Measurements from ENCODE around the gene SLCO3A1.

SLCO3A1 gene

DNA sequence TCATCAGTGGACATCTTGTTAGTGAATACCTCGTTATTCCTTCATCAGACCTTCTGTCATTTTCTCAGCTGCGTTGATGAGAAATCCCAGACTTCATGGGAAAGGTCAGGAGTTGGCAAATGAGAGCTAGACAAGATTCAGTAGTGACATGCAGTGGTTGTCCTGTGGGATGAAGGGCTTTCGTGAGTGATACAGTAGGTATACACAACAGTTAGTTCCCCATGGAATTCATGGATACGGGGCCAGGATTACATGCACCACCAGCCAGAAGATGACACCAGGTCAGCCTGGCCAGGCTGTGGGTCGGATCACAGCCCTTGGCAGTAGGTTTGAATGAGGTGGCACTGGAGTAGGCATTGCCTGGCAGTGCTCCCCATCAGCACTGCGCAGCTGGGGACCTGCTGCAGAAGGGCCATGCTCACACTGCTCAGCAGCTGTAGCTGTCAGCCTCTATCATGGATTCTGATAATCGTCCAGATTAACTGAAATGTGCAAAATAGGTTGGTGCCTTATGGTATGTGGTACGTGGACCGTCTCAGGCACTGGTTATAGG, 150.1 kb downstream of the SLCO3A1 start:
- no peak for DNase-seq (ENCODE audit: low spot score)

DNA sequence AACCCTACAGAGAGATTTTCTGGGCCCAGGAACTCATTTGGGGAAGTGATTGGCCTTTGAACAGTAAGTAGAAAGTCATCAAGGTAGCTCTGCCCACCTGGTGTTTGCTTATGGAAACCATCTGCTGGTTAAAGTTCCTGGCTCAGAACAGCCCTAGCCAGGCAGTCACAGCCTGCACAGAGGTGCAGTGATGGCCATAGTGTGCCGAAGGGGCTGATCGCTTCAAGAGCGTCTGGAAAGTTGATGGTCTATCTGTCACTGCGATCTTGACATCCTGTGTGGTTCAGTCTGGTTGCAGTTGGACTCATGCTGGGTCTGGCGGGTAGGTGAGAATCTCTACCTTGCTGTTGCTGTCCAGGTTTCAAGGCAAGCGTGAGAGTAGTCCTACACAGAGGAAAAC, 151.6 kb downstream of the SLCO3A1 start:
- DNase-seq (ENCODE audit: low spot score), result no peak

DNA sequence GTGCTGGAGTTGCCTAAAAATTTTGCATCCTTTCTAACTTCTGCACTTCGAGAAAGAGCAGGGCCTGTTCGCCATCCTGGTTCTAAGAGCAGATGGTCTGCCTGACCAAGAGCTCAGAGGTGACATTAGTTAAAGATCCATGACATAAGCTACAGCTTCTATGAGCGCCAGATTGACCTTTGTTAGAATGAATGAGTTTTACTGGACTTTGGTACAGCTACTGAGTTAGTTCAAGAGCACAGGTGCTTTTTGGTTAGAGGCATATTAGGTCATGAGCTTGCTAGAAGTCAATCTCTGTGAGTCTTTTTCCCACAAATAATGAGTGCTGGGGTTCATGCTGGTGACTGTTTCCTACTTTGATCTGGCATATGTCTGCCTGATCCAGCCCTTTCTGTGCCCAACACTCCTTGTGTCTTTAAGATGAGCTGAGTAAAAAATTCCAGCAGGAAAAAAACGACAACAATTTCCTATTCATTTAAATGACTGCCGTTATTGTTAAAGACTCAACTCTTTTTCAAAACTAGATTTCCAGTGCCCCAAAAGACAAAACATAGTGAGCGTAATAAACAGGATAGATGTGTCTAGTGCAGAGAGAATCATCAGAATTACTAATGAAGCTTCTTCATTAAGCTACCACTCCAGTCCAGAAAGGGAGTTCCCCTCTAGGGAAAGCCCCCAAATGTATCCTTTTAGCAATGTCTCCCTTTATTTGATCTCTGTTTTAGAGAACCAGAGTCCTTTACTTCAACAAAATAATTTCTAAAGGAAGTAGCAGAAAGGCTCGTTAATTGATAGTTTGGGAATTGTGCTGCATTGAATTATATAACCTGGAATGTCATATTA, 152.9 kb downstream of the SLCO3A1 start:
- DNase-seq (ENCODE audit: low spot score), result no peak

DNA sequence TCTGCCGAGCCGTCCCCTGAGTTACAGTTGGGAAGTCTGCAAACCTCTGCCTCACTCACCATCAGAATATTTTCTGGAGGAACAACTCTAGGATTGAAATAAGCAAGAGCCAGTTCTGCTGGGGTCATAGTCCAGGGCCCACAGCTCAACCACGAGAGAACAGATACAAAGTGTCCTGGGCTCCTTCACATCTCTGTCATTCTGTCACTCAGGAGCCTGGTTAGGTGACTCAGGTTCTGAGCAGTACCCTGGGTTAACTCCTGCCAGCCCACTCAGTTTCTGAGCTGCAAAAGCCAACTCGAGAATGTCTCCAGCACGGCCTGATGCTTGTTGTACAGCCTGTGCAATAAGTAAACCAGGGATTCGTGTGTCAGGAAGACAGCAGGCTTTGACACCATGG, 155.7 kb downstream of the SLCO3A1 start:
- DNase-seq (ENCODE audit: low spot score), result no peak

DNA sequence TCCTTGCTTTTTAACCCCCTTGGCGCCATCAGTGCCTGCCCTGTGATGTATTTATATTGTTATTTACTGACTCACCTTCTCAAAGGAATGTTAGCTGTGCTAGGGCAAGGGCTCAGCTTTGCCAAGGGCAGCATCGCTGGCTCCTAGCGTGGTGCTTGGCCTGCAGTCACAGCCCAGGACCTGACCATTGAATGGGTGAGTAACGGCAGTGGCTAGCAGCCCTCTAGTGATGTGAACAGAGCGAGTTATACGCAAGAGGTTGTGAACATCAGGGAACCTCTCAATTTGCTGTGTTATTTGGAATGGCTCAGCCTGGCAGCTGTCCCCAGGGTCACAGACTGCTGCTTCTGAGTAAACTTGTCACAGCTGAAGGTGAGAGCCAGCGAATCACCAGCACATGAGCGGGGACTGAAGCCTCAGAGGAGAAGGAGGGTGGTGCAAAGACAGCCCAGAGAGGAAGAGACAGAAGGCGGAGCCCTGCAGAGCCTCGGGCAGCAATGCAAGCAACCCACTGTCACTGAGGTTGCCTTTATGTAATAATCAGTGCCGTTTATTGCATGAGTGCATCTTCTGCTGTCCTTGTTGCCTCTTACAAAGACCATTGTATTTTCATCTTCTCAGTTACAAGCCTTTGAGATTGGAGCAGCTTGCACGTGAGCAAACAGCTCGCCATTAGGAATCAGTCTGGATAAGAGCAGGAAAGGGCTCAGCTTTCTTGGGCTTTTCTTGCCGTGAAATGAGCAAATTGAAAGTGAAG, 158.3 kb downstream of the SLCO3A1 start:
- no peak for DNase-seq (ENCODE audit: low spot score)

DNA sequence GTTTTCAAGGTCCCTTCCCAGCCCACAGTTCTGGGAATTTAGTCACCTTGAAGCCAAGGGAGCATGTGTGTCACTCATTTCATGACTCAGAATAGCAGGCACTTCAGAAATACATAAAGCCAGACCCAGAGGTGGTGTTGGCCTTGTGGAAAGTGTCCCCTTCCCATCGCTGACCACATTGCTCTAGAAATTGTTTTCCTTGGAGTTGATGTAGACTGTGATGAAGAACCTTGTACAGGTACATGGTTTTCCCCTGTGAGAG, 158.8 kb downstream of the SLCO3A1 start:
- no peak for DNase-seq (ENCODE audit: low spot score)

DNA sequence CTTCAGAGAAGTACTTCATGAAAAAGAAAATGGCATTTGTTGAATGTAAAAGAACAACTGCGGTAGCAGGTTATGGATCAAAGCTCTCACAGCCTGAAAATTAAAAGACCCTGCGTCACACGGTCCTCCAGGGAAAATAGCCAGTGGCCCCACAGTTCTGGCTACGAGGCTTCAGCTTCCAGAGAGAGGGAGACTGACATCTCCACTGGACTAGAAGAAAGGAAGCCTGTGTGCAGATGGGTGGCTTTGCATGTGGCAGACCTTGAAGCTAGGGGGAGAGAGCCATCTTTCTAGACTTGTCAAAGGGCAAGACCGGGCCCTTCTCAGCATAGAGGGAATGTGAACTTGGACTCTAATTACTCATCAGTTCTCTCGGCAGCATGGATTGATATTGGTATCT, 159.4 kb downstream of the SLCO3A1 start:
- no peak for DNase-seq (ENCODE audit: low spot score)

DNA sequence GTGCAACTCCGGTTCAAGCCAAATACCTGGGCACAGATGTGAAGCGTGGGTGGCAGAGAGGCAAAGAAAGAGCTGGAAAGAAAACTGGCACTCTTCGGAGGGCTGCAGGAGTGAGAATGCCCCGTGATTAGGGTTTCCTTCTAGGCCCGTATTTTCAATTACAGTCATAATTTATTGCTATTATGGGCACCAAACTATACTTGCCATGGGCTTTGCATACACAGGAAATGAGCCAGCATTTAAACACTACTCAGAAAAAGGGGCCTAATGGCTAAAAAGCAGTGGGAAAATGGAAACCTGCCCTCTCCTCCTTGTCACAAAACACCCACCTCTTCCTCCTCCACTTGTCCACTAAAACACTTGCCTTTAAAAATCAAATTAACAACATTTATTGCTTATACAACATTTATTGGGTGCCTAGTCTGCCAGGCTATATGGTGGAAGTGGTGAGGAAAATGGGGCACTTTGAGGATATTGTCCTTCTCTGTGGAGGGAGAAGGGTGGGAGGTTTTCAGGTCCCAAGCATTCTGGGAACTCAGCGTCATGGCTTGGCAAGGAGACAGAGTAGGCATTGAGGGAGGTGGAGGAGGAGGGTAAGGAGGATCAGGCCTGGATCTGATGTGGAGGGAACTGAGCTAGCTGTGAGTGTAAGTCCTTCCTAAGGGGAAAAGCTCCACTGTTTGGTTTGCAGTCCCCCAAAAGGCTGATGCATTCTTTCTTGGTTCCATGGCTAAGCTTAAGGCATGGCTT, 160.9 kb downstream of the SLCO3A1 start:
- DNase-seq (ENCODE audit: low spot score), result no peak

DNA sequence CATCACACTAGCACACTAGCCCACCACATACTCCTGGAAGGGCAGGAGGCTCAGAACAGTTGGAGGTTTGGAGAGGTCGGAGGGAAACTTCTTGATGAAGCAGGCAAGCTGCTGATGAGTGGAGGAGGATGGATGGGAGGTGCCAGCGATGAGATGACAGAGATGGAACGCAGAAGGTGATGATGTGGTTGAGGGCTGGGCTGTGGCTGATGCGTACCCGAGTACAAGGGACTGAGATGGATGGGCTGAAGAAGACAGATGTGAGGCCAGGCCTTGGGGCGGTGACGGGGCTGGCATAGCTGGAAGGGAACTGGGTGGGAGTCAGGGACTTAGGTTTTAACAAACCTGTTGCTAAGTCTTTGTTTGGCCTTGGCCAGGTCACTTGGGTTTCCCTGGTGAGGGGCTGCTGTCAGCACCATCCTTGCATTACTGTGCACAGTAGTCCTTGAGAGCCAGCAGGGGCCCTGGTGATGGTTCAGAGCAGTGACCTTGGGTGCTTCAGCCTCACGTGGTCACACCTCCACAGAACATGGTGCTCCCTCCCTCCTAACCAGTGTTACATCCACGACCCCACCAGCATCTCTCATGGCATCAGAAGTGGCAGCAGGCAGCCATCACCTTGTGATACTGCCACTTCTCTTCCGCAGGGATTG, 164.5 kb downstream of the SLCO3A1 start:
- no peak for DNase-seq (ENCODE audit: low spot score)

DNA sequence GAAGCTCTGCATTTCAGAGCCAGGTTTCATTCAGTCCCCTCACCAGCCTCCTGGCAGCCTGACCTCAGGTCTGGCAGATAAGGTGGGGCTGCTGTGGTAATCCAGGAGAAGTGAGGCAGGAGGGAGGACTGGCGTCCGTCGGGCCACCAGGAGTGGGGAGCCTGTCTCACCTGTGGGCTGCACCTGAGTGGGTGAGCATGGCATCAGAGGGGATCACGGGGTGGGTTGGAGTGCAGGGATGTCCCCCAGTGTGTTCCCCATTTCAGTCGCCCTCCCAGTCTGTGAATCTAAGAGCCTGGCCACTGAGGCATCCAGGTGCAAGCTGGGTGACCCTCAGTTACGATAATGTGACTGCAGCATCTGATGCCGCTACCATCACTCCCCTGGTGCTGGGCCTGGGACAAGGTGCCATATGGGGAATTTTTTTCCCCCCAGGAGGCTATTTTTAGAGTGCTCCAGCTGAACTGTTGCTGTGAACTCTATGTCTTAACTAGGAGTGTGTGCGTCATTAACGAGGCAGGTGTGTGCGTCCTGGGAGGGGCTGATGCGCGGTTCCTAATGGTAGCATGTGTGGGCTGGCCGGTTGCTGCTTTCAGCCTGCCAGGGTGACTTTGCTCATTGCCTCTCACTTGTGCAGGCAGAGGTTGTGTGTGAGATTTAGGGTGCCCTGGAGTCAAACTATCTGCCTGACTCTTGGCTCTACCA, 165.2 kb downstream of the SLCO3A1 start:
- DNase-seq (ENCODE audit: low spot score), result no peak

DNA sequence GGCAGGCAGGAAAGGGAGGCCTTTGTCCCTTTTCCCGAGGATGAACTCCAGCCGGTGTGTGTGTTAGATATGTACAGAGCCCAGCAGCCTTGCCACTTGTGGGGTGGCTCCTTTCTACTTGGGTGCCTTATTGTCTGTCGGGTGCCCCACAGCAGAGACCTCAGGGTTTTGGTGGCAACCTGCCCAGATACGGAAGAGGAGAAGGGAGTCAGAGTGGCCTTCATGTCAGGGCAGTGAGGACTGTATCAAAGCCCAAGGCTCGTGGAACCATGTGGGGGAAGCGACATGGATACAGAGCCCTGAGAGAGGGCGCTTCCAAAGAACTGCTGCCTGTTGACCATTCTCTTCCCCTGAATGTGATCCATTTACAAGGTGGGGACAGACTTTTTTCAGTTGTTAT, 166.2 kb downstream of the SLCO3A1 start:
- DNase-seq (ENCODE audit: low spot score), result no peak

DNA sequence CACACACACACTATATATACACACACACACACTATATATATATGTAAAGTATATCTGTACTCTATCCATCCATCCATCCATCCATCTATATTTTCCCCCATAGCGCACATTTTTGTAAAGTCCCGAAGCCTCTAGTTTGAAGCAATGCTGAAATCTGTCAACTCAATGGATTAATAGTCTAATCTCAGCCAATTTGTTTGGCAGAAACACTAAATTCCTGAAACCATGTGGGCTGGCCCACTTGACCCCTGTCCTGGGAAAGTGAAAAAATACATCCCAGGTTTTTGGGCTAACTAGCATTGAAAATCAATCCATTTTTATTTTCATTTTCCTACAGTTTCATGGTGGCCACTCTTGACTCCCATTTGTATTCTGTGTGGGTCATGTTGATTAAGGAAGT, 166.7 kb downstream of the SLCO3A1 start:
- DNase-seq (ENCODE audit: low spot score), result no peak

DNA sequence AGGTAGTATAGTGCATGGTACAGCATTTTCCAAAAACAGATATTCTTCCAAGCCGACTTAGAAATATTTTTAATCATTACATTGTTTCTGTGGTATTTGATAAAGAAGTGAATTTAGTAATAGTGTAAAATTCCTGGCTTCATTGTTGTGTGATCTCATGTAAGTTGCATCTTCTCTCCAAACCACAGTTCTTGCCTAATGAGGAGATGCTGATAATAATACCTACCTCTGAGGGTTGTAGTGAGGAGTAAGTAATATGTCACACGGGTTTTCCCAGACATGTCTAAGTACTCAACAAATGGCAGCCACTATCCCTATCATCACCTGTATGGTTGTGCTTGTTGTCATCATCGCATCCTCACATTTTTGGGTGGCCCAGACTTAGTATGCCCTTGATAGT, 167.3 kb downstream of the SLCO3A1 start:
- no peak for DNase-seq (ENCODE audit: low spot score)

DNA sequence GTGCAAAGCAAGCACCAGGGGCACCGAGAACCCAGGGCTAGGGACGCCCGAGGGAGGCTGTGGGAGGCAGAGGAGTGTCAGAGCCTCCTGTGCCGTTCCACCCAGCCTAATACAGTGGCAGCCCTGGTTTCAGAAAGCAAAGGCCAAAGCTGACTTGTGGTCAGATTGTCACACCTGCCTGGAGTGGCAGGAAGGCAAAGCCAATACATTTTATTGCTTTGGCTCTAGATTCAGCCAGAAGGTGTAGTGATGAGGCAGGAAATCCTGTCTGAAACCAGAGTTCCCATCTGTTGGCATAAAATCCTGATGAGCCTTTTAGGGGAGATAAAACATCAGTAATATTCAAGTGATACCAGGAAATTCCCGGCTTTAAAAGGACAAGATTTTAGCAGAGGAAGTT, 168.3 kb downstream of the SLCO3A1 start:
- no peak for DNase-seq (ENCODE audit: low spot score)

DNA sequence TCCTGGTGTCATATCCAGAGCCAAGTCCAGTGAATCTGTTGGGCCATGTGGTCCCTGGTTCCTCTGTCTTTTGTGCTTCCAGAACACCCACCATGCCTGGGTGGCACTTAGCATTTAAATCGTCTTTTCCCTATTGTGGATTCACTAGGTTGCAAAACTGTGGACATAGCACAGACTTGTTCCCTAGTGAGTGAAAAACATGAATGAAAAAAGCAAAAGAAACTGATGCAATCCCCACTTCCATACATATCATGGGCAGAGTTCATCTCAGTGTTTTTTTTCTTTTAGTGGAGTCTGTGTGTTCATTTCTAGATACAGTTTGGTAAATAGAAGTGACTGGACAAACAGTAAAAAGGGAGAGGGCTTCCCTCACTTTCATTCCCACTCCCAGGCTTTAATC, 170.5 kb downstream of the SLCO3A1 start:
- DNase-seq (ENCODE audit: low spot score), result no peak

DNA sequence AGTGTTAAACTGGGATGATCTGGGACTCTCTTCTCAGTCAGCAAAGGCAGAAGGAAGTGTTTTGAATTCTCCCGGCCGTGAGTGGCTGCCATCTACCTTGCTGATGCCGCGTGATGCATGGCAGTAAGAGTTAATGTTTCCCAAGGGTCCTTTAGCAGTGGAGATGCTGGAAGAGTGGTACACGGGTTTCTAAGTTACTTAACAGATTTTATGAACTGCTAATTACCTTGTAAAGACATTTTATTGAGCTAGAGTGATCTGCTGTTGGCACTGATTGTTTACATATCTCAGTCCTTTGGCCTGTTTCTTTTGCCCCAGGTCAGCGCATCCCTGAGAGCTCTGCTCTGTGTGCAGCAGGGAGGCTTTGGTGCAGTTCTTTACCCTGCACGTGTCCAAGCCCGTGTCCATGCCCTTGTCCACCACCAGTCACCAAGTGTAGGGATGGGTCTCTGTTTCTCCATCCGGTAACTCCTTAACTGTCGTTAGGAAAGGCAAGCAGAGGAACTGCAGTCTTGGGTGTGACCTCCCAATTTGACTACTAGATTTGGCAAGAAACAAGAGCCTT, 172.3 kb downstream of the SLCO3A1 start:
- DNase-seq (ENCODE audit: low spot score), result no peak

DNA sequence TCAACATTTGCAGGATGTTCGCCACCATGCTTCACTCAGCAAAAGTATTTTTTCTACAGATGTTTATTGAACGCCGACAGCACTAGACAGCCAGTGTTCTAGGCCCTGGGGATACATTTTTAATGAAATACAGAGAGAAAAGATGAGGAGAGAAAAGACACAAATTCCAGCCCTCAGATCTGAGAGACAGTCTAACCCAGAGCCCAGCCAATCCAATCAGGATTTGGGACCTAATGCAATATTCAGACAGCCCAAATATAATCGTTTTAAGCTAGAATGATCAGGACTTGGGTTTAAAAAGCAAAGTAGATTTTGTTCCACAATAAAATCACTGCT, 174.8 kb downstream of the SLCO3A1 start:
- no peak for DNase-seq (ENCODE audit: low spot score)

DNA sequence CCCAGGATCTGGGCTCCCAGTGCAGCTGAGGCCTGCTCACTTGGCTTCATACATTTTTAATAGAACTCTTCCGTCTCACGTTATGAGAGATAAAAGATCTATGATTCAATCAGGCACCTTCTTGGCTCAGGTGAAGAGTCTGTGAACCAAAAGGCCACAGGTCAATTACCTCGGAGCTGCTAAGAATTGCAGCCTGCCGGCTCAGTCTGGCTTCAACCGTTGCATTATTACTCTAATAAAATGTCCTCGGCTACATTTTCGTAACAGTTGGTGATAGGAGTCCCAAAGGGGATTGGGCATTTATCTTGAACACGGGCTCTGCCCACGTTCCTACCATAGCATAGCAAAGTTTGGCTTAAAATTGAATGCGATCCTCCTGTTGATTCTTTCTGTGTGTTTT, 176.3 kb downstream of the SLCO3A1 start:
- DNase-seq (ENCODE audit: low spot score), result no peak

DNA sequence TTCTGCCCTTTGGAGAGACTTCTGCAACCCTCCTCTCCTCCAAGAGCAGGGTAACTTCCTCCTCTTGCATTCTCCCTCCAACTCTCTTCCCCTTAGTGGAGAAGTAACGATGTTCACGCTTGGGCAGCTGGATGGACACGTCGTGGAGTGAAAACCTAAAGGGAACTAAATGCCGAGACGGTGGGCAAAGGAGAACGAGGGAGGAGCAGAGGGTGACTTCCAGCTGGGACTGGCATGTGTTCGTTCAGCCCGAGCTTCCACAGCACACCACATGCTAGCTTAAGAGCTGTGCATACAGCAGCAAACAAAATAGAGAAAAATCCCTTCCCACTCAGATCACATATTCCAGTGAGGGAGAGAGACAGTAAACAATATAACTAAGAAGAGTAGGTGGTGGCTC, 179.8 kb downstream of the SLCO3A1 start:
- no peak for DNase-seq (ENCODE audit: low spot score)

DNA sequence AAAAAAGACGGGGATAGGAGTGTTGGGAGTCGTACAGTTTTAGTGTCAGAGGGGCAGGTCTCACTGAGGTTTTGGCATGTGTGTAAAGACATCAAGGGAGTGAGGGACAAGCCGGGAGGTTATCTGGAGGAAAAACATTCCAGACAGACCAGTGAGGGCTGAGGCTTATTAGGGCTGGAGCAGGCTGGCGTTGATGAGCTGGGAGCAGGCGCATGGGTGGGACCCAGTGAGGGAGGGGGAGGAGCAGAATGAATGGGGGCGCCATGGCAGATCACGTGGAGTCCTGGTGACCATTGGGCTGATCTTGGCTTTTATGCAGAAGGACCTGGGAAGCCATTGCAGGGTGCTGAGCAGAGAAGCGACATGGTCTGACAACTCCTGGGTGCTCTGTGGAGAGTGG, 180.2 kb downstream of the SLCO3A1 start:
- DNase-seq (ENCODE audit: low spot score), result no peak

DNA sequence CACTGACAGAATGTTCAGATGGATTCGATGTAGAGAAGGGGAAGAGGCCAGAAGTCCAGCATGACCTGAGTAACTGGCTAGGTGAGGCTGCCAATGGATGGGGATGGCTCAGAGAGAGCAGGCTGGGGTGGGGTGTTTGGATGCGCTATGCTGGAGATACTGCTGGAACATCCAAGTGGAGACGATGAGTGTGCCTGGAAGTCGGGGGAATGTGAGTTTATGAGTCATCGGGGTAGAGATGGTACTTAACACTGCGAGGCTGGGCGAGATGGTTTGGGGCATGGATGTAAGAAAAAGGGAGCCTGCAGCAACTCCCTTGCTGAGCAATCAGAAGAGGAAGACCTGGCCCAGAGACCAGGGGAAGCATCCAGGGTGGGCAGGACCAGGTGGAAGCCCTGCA, 180.7 kb downstream of the SLCO3A1 start:
- no peak for DNase-seq (ENCODE audit: low spot score)

DNA sequence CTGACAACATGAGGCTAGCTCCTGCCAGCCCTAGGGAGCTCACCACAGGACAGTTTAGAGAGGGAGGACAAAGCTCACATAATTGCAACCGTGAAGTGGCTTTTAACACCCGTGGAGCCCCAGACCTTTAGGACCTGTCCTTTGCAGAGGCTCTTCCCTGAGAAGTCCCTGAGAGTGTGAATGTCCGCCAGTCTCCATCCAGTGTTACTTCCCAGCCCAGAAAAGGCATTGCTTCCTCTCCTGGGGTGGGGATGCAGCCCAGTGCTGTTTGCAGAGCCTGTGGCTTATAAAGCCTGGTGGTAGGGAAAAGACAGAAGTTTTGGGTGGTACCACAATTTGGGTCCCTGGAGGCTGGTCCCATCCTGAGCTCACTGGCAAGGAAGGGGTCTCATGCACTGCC, 182.0 kb downstream of the SLCO3A1 start:
- DNase-seq (ENCODE audit: low spot score), result no peak
